ENCODE results near the gene GLRX3. TPM values are rescaled to one million over a fixed set of nuclear protein-coding genes. Genes with fewer than 3 reads are reported as not detected.

Gene GLRX3
- total RNA-seq, 1 experiment from 2014 or later: 188 TPM

DNA sequence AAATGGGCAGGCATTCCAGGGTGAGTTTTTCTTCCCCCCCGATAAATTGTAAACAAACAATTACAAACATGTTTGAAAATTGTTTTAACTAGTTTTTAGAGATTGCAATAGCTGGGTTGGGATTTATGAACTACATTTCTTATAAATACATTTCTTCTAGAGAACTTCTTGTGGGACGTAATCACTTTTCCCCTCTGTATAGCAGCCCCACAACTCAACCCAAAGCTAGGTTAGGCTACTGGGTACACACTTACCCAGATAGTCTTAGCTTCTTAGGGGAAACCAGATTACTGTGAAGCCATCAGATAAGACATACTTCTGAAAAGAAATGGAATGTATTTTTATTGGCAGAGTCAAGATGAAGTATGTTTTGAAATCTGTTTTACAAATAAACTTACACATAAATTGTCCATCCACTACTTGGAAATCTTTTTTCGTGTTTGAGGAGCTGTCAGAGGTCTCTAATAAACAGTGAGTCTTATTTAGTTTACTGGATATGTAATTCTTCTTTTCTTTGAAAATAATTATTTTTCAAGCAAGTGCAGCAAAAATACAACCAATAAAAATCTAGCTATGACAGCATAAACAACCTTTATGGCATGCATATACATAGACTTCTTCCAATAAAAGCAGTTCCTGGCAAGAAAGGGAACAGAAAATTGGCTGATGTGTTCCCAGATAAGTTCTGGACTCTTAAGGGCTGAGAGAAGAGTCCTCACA lies 8.0 kb upstream of the GLRX3 start:
- H3K36me3 ChIP-seq (ENCODE audit: control insufficient read depth, insufficient read depth, low read length): no peaks in the 10 kb centered on the region
- CTCF ChIA-PET: interaction anchor here (1.6 to 1.7 kb wide), 2 partner anchors 12 to 17 kb away, joined by 3 to 8 read pairs; partner anchors contain the start of gene C10orf143
- intact Hi-C loops (cut with micrococcal nuclease; ENCODE audit: unreplicated experiment): loop anchor here (10.0 kb wide), 2 partner anchors 243 to 1093 kb away; no protein-coding TSS in a partner anchor
- 0 out of 2 replicates have a peak, but pooled peaks have one; percentile 66 for TF ChIP-seq TCF7L2 (IDR thresholded peaks at IDR 0.05; ENCODE audit: low read depth, low read length)
- TF ChIP-seq, protein P1, sequence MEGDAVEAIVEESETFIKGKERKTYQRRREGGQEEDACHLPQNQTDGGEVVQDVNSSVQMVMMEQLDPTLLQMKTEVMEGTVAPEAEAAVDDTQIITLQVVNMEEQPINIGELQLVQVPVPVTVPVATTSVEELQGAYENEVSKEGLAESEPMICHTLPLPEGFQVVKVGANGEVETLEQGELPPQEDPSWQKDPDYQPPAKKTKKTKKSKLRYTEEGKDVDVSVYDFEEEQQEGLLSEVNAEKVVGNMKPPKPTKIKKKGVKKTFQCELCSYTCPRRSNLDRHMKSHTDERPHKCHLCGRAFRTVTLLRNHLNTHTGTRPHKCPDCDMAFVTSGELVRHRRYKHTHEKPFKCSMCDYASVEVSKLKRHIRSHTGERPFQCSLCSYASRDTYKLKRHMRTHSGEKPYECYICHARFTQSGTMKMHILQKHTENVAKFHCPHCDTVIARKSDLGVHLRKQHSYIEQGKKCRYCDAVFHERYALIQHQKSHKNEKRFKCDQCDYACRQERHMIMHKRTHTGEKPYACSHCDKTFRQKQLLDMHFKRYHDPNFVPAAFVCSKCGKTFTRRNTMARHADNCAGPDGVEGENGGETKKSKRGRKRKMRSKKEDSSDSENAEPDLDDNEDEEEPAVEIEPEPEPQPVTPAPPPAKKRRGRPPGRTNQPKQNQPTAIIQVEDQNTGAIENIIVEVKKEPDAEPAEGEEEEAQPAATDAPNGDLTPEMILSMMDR (IDR thresholded peaks at IDR 0.05): no peak; the same call in 1 of the 2 replicates
- no peaks in the 10 kb centered on the region; the same call in 1 of the 2 replicates for H3K27me3 ChIP-seq (ENCODE audit: control insufficient read depth, insufficient read depth, low read length)
- no peaks in the 10 kb centered on the region for H3K9me3 ChIP-seq (ENCODE audit: control insufficient read depth, insufficient read depth, low read depth, low read length)
- no TSS peak for BruUV-seq (replicated peaks)
- no peak for DNase-seq (ENCODE audit: low read depth, low spot score)
- no peak overlapping the region for H3K4me3 ChIP-seq (ENCODE audit: low read depth in 2 of 2, low read length in 2 of 2)
- 0 out of 2 replicates have a peak overlapping the region, but pooled peaks have one; percentile 19 for H3K27ac ChIP-seq (ENCODE audit: low read length)
- peak; percentile 19; the same call in 1 of the 2 replicates for ATAC-seq
- H3K4me1 ChIP-seq (ENCODE audit: control insufficient read depth, insufficient read depth, low read length): peaks cover 13% of the 10 kb centered on the region
- POLR2A ChIA-PET: interaction anchor here (2.5 kb wide), 1 partner anchor 17 kb away, joined by 6 read pairs; the partner anchor contains the start of gene C10orf143
- in situ Hi-C loops (cut with HindIII; ENCODE audit: low pct_unique_long_range_greater_than_20kb, low sequenced_read_pairs): no loop called here

GRCh38 chr10:130128922-130129321 lies 7.3 kb upstream of the GLRX3 start:
- Histone ChIP-seq H3K36me3 (ENCODE audit: control insufficient read depth, insufficient read depth, low read length) (no peaks in the 10 kb centered on the region), H3K27me3 (ENCODE audit: control insufficient read depth, insufficient read depth, low read length) (no peaks in the 10 kb centered on the region; the same call in 1 of the 2 replicates), H3K27ac (ENCODE audit: low read length) (no peak overlapping the region), H3K4me1 (ENCODE audit: control insufficient read depth, insufficient read depth, low read length) (peaks cover 13% of the 10 kb centered on the region), H3K4me3 (ENCODE audit: low read depth in 2 of 2, low read length in 2 of 2) (no peak overlapping the region), H3K9me3 (ENCODE audit: control insufficient read depth, insufficient read depth, low read depth, low read length) (no peaks in the 10 kb centered on the region)
- DNase-seq (ENCODE audit: low read depth, low spot score) (no peak), ATAC-seq (no peak)
- BruUV-seq (replicated peaks): no TSS peak
- ChIA-PET CTCF (no interaction called here), POLR2A (interaction anchor here (2.5 kb wide), 1 partner anchor 18 kb away, joined by 6 read pairs; the partner anchor contains the start of gene C10orf143)
- intact Hi-C loops (cut with micrococcal nuclease; ENCODE audit: unreplicated experiment): loop anchor here (10.0 kb wide), 2 partner anchors 244 to 1094 kb away; no protein-coding TSS in a partner anchor
- TF ChIP-seq POLR2AphosphoS5 (IDR thresholded peaks at IDR 0.05; ENCODE audit: low read depth, low read length) (no peak), SIN3A (IDR thresholded peaks at IDR 0.05; ENCODE audit: borderline replicate concordance, insufficient read depth, low read depth, low read length) (no peak), TCF7L2 (IDR thresholded peaks at IDR 0.05; ENCODE audit: low read depth, low read length) (no peak)
- TF ChIP-seq, protein P1 (IDR thresholded peaks at IDR 0.05): no peak
- TF ChIP-seq, protein P2, sequence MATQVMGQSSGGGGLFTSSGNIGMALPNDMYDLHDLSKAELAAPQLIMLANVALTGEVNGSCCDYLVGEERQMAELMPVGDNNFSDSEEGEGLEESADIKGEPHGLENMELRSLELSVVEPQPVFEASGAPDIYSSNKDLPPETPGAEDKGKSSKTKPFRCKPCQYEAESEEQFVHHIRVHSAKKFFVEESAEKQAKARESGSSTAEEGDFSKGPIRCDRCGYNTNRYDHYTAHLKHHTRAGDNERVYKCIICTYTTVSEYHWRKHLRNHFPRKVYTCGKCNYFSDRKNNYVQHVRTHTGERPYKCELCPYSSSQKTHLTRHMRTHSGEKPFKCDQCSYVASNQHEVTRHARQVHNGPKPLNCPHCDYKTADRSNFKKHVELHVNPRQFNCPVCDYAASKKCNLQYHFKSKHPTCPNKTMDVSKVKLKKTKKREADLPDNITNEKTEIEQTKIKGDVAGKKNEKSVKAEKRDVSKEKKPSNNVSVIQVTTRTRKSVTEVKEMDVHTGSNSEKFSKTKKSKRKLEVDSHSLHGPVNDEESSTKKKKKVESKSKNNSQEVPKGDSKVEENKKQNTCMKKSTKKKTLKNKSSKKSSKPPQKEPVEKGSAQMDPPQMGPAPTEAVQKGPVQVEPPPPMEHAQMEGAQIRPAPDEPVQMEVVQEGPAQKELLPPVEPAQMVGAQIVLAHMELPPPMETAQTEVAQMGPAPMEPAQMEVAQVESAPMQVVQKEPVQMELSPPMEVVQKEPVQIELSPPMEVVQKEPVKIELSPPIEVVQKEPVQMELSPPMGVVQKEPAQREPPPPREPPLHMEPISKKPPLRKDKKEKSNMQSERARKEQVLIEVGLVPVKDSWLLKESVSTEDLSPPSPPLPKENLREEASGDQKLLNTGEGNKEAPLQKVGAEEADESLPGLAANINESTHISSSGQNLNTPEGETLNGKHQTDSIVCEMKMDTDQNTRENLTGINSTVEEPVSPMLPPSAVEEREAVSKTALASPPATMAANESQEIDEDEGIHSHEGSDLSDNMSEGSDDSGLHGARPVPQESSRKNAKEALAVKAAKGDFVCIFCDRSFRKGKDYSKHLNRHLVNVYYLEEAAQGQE (IDR thresholded peaks at IDR 0.05; ENCODE audit: insufficient read depth in 1 of 2, low read depth in 2 of 2, low read length in 1 of 2): no peak
- in situ Hi-C loops (cut with HindIII; ENCODE audit: low pct_unique_long_range_greater_than_20kb, low sequenced_read_pairs): no loop called here

Measured in Panc1 (cell line).